GM12875 (cell line): Measurements from ENCODE around the gene KRT86.
"Not testable (repeated sequence)": the region's sequence is repeated elsewhere in the genome, so short reads cannot be mapped to it uniquely, and the experiment has no call there.

ENCODE experiments used
- H3K4me3 ChIP-seq: one replicate; pipeline ENCODE4 v1.5.1; 2011; ENCODE audit warnings: low read depth, low read length, control low read depth
- TF ChIP-seq, protein P1 (sequence below): IDR thresholded peaks from 2 replicates; pipeline ENCODE4 v1.5.1; 2011; ENCODE audit warnings: low read depth, mild to moderate bottlenecking, control low read depth, inconsistent platforms, low read length, moderate library complexity, borderline replicate concordance; ENCODE audit not compliant: insufficient read depth

The KRT86 gene

DNA sequence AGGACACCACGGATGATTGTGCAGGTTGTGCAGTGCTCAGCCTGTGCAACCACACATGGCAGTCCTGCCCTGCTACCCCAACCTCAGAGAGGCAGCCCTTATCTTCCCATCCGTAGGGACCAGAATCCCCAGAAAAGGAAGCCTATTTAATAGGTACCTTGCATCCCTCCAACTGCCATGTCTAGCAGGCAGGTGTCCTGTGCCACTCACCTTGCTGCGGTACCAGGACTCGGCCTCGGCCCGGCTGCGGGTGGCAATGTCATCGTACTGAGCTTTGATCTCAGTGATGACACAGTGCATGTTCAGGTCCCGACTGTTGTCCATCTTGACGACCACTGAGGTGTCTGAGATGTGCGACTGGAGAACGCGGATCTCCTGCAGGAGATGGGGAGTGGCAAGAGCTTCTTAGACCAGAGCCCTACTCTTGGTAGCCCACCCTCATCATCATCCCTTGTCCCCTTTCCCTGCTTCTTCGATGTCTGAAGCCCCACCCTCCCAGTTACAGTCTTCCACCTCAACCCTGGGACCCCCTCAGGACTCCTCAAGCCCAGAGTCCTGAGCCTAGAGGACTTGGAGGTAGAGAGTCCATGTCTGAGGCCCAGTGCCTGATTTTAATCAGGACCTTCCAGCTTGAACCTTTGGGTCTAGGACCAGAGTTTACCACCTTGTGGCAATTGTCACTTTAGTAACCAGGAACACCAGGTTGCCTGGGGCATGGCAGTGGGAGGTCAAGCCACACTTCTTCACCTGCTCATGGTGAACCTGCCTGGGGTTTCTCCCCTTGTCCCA is 20.9 kb upstream of the KRT86 start:
- TF ChIP-seq, protein P1, sequence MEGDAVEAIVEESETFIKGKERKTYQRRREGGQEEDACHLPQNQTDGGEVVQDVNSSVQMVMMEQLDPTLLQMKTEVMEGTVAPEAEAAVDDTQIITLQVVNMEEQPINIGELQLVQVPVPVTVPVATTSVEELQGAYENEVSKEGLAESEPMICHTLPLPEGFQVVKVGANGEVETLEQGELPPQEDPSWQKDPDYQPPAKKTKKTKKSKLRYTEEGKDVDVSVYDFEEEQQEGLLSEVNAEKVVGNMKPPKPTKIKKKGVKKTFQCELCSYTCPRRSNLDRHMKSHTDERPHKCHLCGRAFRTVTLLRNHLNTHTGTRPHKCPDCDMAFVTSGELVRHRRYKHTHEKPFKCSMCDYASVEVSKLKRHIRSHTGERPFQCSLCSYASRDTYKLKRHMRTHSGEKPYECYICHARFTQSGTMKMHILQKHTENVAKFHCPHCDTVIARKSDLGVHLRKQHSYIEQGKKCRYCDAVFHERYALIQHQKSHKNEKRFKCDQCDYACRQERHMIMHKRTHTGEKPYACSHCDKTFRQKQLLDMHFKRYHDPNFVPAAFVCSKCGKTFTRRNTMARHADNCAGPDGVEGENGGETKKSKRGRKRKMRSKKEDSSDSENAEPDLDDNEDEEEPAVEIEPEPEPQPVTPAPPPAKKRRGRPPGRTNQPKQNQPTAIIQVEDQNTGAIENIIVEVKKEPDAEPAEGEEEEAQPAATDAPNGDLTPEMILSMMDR, result no peak

DNA sequence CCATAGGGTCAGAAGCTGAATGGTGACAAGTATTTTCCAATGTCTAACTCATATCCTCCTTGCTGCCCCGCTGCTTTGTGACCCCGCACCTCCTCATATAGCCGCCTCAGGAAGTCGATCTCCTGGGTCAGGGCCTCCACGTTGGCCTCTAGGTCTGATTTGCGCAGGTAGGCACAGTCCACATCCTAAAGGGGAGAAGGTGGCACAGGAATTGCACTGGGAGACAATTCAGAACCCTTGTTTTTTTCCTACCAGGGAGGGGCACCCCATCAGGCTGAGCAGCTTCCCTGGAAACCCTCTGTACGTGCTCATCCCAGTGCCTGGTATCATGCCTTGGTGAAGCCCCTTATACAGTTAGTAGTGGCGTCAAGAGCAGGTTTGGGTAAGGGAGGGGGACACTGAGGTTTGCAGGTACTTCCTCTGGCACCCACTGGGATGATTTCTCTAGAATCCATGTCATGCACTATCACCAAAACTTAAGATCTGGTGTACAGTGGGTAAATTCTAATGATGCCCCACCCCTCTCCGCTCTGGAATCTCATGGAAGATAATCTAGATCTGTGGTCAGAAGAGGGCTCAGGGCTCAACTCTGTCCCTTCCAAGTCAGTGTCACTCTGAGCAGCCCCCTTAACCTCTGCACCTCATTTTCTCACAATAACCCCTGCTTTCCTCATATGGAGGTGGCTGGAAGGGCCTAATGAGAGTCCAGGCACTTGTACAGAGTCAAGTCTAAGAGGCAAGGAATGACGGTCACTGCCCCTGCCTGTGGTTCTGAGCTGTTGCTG is 20.1 kb upstream of the KRT86 start:
- TF ChIP-seq, protein P1, result no peak
- H3K4me3 ChIP-seq, result no peak overlapping the region

More for the DNA sequence above, 20.9 kb upstream of the KRT86 start:
- no peak overlapping the region for H3K4me3 ChIP-seq

DNA sequence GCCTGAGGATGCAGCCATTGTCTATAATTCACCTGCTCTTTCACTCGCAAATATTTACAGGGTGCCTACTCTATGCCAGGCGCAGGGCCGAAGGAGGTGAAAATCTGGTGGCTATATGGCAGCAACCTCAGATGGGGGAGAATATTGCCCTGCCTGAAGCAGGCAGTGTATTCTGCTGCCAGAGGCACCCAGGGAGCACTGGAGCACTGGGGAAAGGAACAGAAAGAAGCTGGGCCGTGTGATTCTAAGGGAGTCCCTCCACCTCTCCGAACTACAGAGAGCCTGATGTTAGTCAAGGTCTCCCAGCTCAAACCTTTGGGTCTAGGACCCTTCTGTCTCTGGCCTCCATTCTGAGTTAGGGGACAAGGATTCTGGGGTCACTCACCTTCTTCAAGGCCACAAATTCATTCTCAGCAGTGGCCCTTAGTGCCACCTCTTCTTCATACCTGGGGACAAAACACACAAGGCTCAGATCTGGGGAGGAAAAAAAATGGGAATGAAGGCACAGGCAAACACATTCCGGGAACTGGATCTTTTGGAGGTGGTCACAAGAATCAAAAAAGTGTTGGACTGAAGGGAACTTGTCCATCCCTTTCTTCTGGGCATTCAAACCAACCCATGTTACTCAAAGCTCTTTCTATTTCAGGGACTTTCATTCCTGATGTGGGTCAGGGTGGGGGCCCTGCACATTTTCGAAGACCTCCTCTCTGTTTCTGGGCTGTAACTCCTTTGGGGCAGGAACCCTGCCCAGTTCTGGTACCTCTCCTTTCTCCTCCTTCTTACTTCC is 19.3 kb upstream of the KRT86 start:
- TF ChIP-seq, protein P1, result no peak
- no peak overlapping the region for H3K4me3 ChIP-seq

DNA sequence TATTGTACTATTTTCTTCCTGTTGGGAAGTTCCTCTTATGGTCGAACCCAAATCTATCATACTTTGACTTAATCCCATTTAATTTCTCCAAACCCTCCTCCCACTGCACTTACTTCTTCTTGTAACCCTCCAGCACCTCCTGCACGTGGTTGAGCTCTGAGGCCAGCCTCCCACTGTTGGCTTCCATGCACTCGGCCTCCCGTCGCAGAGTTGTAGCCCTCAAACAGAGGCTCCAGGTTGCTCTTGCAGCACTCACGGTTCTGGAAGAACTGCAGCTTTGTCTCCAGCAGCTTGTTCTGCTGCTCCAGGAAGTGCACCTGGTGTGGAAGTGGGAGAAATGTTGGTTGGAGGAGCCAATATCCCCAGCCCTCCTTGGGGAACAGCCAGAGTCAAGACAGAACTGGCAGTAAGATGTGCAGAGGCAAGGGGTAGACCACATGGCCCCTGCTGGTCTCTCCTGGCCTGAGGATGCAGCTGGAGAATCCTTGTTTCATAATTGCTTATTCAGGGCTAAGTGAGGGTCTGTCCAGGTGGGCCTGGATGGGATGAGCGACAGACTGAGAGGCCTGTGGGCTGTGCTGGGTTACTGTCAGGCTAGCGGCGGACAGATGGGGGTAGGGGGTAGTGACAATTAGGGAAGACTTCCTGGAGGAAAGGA is 18.4 kb upstream of the KRT86 start:
- TF ChIP-seq, protein P1, result no peak

DNA sequence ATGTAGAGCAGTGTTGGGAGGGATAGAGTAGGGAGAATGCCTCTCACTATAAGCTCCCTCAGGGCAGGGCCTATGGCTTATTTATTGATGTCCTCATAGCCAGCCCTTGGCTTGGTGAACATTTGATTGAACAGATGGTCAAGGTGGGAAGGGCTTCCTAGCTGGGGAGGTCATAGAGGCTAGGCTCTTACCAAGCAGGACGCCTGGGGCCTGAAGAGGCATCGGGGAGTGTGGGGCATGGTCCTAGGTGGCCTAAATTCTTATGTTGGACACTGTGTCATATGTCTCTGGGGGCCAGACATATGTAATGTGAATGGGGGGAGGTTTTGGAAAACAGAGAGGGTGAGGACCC is 17.9 kb upstream of the KRT86 start:
- TF ChIP-seq, protein P1, result no peak
- no peak overlapping the region for H3K4me3 ChIP-seq

More for the DNA sequence above, 18.4 kb upstream of the KRT86 start:
- no peak overlapping the region for H3K4me3 ChIP-seq

DNA sequence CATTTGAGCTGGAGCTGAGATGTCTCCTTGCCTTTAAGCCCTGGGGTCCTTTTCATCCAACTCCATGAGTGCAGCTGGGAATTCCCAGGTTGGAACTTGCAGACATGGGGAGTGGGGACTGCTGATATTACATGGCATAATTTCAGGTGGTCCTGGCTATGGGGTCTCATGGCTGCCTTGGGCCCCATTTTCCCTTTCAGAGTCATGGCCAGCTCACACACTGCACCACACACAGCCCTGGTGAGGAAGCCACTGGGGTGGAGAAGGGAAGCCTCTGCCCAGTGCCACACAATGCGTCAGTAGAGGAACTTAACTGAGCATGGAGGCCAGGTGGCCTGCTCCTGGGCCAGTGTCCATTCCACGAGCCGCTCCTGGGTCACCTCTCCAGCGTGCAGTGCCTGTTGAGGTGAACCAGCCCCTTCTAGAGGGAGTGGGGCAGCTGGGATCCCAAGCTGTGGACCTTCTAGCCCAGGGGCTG is 17.3 kb upstream of the KRT86 start:
- TF ChIP-seq, protein P1, result no peak

DNA sequence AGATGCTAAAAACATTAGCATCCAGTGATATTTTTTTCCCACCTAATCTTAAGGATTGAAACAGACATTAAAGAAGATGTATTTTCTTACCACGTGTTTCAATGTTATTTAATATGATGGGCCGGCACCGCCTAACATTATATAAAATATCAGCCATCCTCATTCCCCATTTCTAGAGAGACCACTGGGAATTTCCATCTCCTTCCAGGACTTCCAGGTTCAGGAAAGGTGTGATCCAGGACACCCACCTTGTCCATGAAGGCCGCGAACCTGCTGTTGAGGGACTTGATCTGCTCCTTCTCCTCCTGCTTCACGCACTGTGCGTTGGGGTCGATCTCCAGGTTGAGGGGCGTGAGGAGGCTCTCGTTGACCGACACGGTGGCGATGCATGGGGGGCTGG is 16.5 kb upstream of the KRT86 start:
- H3K4me3 ChIP-seq, result not testable (repeated sequence)

More for the DNA sequence above, 17.3 kb upstream of the KRT86 start:
- no peak overlapping the region for H3K4me3 ChIP-seq
